ENCODE results near the gene DNAH10. TPM values are rescaled to one million over a fixed set of nuclear protein-coding genes. Genes with fewer than 3 reads are reported as not detected.
"Not testable (repeated sequence)": the region's sequence is repeated elsewhere in the genome, so short reads cannot be mapped to it uniquely, and the experiment has no call there.

Gene DNAH10
- total RNA-seq, 1 experiment from 2014 or later, result 0.17 TPM

GRCh38 chr12:123947531-123947930 is 185.4 kb downstream of the DNAH10 start:
- not testable (repeated sequence) for H3K9me3 Mint-ChIP-seq; H4K20me1 ChIP-seq (ENCODE audit: control insufficient read depth, insufficient read depth, insufficient read length); H3K56ac ChIP-seq (ENCODE audit: insufficient read length, low read depth, low read length); H3K79me1 ChIP-seq (ENCODE audit: insufficient read depth, low read depth, low read length, poor library complexity, severe bottlenecking); H3T11ph ChIP-seq (ENCODE audit: low read length); H3K4me2 ChIP-seq (ENCODE audit: insufficient read depth, insufficient read length, low read length); H2BK5ac ChIP-seq (ENCODE audit: insufficient read length, low read length); H3K4me3 Mint-ChIP-seq; H3K79me2 ChIP-seq (ENCODE audit: insufficient read depth, low read length); H3K4me1 ChIP-seq (ENCODE audit: insufficient read depth, low read length); H3K4me1 Mint-ChIP-seq; H2BK20ac ChIP-seq (ENCODE audit: low read depth, low read length, poor library complexity, severe bottlenecking); H4K91ac ChIP-seq (ENCODE audit: insufficient read length, low read depth, low read length); H2BK12ac ChIP-seq (ENCODE audit: insufficient read length, low read depth, low read length); H2AFZ ChIP-seq (ENCODE audit: low read length); H4K5ac ChIP-seq (ENCODE audit: insufficient read length, low read depth, low read length); H3K36me3 Mint-ChIP-seq (ENCODE audit: insufficient read depth in 1 of 3, low read depth in 3 of 3); H3K9me3 ChIP-seq (ENCODE audit: control insufficient read depth, low read depth, low read length); H2BK15ac ChIP-seq (ENCODE audit: low read depth, low read length); H4K8ac ChIP-seq (replicated peaks; ENCODE audit: insufficient read length, low read depth, low read length); H3K23me2 ChIP-seq (ENCODE audit: insufficient read length, low read depth, low read length, poor library complexity, severe bottlenecking); DNase-seq; H3K4ac ChIP-seq (ENCODE audit: low read depth, low read length); H3K18ac ChIP-seq (ENCODE audit: insufficient read length, low read depth, low read length); H3K14ac ChIP-seq (ENCODE audit: insufficient read depth, low read length); H3K27ac ChIP-seq (ENCODE audit: insufficient read length, low read depth, low read length); H2AK5ac ChIP-seq (ENCODE audit: insufficient read length, low read length); H3K27ac Mint-ChIP-seq; H2BK120ac ChIP-seq (ENCODE audit: low read depth, low read length, poor library complexity, severe bottlenecking); H3K23ac ChIP-seq (ENCODE audit: insufficient read length, low read depth, low read length); H3K27me3 ChIP-seq (ENCODE audit: insufficient read depth, low read length); H3K9ac ChIP-seq (ENCODE audit: extremely low read depth, insufficient read length, low read length)
- peaks cover 93% of the 10 kb centered on the region for H3K27me3 Mint-ChIP-seq (ENCODE audit: low read depth)
- no CpG with 5 or more reads among the region's 7 CpGs for WGBS (ENCODE audit: extremely low coverage, insufficient read length, low lambda C conversion rate)

Measured in H9 (cell line).